Fibroblast of lung (primary cell): Measurements from ENCODE around the gene CLDN14. TPM values are rescaled to one million over a fixed set of nuclear protein-coding genes. Genes with fewer than 3 reads are reported as not detected.

Source experiments
- DNase-seq, 2 donors: peaks; one replicate each; pipeline versions ENCODE4 v3.0.0 to v3.0.0-alpha.2; 2010; ENCODE audit warnings: low read depth in 2 of 2
- H2AFZ ChIP-seq: 2 replicates; pipeline ENCODE4 v1.5.1; 2012; ENCODE audit warnings: low read length, control low read depth, inconsistent platforms
- H3K27ac ChIP-seq: 2 replicates; pipeline ENCODE4 v1.5.1; 2011; ENCODE audit warnings: low read length, control low read depth; ENCODE audit not compliant: insufficient read depth
- H3K27me3 ChIP-seq: 2 replicates; pipeline ENCODE4 v1.5.1; 2011; ENCODE audit warnings: mild to moderate bottlenecking, low read length; ENCODE audit not compliant: control insufficient read depth, insufficient read depth
- H3K36me3 ChIP-seq: 2 replicates; pipeline ENCODE4 v1.5.1; 2011; ENCODE audit warnings: low read length; ENCODE audit not compliant: control insufficient read depth, insufficient read depth
- H3K4me1 ChIP-seq: 2 replicates; pipeline ENCODE4 v1.5.1; 2011; ENCODE audit warnings: low read length; ENCODE audit not compliant: control insufficient read depth, insufficient read depth; ENCODE audit errors: extremely low read depth
- H3K4me2 ChIP-seq: 2 replicates; pipeline ENCODE4 v1.5.1; 2011; ENCODE audit warnings: low read length, control low read depth; ENCODE audit not compliant: insufficient read depth; ENCODE audit errors: extremely low read depth
- H3K4me3 ChIP-seq, 4 experiments: fragments of 200-600 bp in 1 of 4; sonication (generic) in 1 of 4; replicated peaks in 1 of 4; 2 replicates each; pipeline ENCODE4 v1.5.1; 2011 to 2016; ENCODE audit warnings: low read length in 4 of 4, low read depth in 3 of 4, mild to moderate bottlenecking in 3 of 4, control low read depth in 2 of 4, inconsistent platforms in 1 of 4, mixed read lengths in 1 of 4; ENCODE audit not compliant: insufficient read depth in 1 of 4; ENCODE audit errors: control extremely low read depth in 1 of 4
- H3K79me2 ChIP-seq: 2 replicates; pipeline ENCODE4 v1.5.1; 2012; ENCODE audit warnings: mild to moderate bottlenecking, low read length, inconsistent platforms; ENCODE audit not compliant: control insufficient read depth, insufficient read depth
- H3K9ac ChIP-seq: 2 replicates; pipeline ENCODE4 v1.5.1; 2011; ENCODE audit warnings: mild to moderate bottlenecking, low read length, control low read depth; ENCODE audit not compliant: insufficient read depth
- H3K9me3 ChIP-seq: 2 replicates; pipeline ENCODE4 v1.5.1; 2012; ENCODE audit warnings: low read depth, low read length; ENCODE audit not compliant: control insufficient read depth, insufficient read depth
- H4K20me1 ChIP-seq: 2 replicates; pipeline ENCODE4 v1.5.1; 2011; ENCODE audit warnings: low read length; ENCODE audit not compliant: control insufficient read depth, insufficient read depth; ENCODE audit errors: extremely low read depth
- CTCF ChIP-seq, 2 donors: IDR thresholded peaks in 1 of 2; conservative IDR thresholded peaks in 1 of 2; 1 replicate in 1 of 2; 2 replicates in 1 of 2; pipeline ENCODE4 v1.5.1; 2011 to 2012; ENCODE audit warnings: low read length in 2 of 2, control low read depth in 1 of 2, inconsistent platforms in 1 of 2, low read depth in 1 of 2, mild to moderate bottlenecking in 1 of 2
- EZH2 ChIP-seq: IDR thresholded peaks from 2 replicates; pipeline ENCODE4 v1.5.1; 2012; ENCODE audit warnings: low read length, control low read depth, mild to moderate bottlenecking; ENCODE audit errors: missing control alignments
- polyA plus RNA-seq, 2 donors: library from polyadenylated mRNA; depleted of rRNA in 1 of 2; stranded (reverse) in 1 of 2; unstranded in 1 of 2; fragments of >200 nt; gene quantifications; 2 replicates each; pipeline ENCODE4 v1.2.1, GENCODE V29; 2011 to 2012; ENCODE audit warnings: missing spikeins in 1 of 2
- total RNA-seq: library from RNA; depleted of rRNA; stranded (reverse); fragments of >200 nt; gene quantifications from 2 replicates; pipeline ENCODE4 v1.2.1, GENCODE V29; 2014

CLDN14 gene
- total and polyA plus RNA-seq, 2 donors (not counting 1 experiment from before 2014, with no cell fraction given), result not detected

- Histone ChIP-seq H3K27me3 (no peaks in the 10 kb centered on the region), H4K20me1 (no peaks in the 10 kb centered on the region), H3K9ac (no peak overlapping the region), H3K4me3 (no peak overlapping the region), H3K36me3 (no peaks in the 10 kb centered on the region), H3K79me2 (no peaks in the 10 kb centered on the region), H3K4me2 (no peak overlapping the region), H3K9me3 (no peaks in the 10 kb centered on the region), H3K4me1 (no peaks in the 10 kb centered on the region), H3K27ac (no peak overlapping the region), H2AFZ (no peak overlapping the region)
- TF ChIP-seq CTCF (conservative IDR thresholded peaks at IDR 0.05 in 1 of 2, IDR thresholded peaks at IDR 0.05 in 1 of 2; ENCODE audit: low read depth in 1 of 2, low read length in 2 of 2) (no peak), EZH2 (no peak)
- DNase-seq, result no peak
Observed at GRCh38 chr21:36485476-36485875, 5.6 kb upstream of the CLDN14 start.

DNA sequence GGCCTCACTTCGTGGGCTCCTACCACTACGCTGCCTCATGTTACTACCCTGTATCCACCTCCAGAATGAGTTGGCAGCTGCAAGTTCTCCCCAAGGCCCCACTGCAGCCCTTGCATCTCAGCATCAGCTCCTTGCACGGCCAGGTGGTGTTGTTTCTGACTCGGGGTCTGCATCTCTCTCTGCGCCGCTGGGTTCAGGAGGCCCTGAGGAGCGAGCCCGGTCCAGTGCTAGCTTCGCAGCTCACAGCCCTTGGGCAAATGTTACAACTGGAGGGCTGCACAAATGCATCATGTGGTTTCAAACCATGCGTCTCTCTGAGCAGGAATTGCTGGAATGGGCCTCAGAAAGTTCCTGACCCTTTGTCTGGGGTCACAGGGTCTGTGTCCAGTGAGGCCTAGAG, 3.2 kb upstream of the CLDN14 start:
- Histone ChIP-seq H3K4me1 (peaks cover 4% of the 10 kb centered on the region), H3K4me2 (no peak overlapping the region), H3K4me3 (no peak overlapping the region), H3K79me2 (no peaks in the 10 kb centered on the region), H4K20me1 (no peaks in the 10 kb centered on the region), H3K9me3 (no peaks in the 10 kb centered on the region), H3K27me3 (no peaks in the 10 kb centered on the region), H3K36me3 (no peaks in the 10 kb centered on the region), H3K9ac (no peak overlapping the region), H2AFZ (no peak overlapping the region), H3K27ac (no peak overlapping the region)
- DNase-seq, result no peak
- no peak for TF ChIP-seq CTCF (conservative IDR thresholded peaks at IDR 0.05 in 1 of 2, IDR thresholded peaks at IDR 0.05 in 1 of 2; ENCODE audit: low read depth in 1 of 2, low read length in 2 of 2)
- no peak for TF ChIP-seq EZH2

DNA sequence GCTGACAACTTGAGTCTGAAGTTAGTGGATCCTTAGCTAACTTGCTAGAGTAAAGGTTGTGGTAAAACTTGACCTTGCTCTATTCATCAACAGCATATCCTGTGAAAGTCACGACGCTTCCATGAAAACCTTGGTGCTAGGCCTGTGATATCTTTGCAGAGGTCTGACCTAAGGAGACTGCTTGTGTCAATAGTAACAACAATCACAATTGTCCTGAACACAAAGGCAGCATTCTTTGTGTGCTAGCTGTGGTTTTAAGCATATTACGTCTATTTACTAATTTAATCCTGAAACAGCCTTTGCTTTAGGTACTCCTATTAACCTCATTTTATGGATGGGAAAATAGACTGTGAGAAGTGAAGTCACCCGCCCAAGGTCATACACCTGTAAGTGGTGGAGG, 2.8 kb upstream of the CLDN14 start:
- Histone ChIP-seq H4K20me1 (no peaks in the 10 kb centered on the region), H2AFZ (no peak overlapping the region), H3K9ac (no peak overlapping the region), H3K4me3 (no peak overlapping the region), H3K4me1 (peaks cover 4% of the 10 kb centered on the region), H3K79me2 (no peaks in the 10 kb centered on the region), H3K4me2 (no peak overlapping the region), H3K27me3 (no peaks in the 10 kb centered on the region), H3K9me3 (no peaks in the 10 kb centered on the region), H3K27ac (no peak overlapping the region), H3K36me3 (no peaks in the 10 kb centered on the region)
- DNase-seq, result no peak
- TF ChIP-seq CTCF (conservative IDR thresholded peaks at IDR 0.05 in 1 of 2, IDR thresholded peaks at IDR 0.05 in 1 of 2; ENCODE audit: low read depth in 1 of 2, low read length in 2 of 2) (no peak), EZH2 (no peak)
